HepG2 (cell line): ENCODE measurements around the gene XRCC1. TPM values are rescaled to one million over a fixed set of nuclear protein-coding genes. Genes with fewer than 3 reads are reported as not detected.
A peak's percentile ranks its signal among the peaks of the same experiment; 100 is the strongest.

Experiments used
- GLMP ChIP-seq: sonication (generic); formaldehyde crosslinking; IDR thresholded peaks from 2 replicates; pipeline ENCODE4 v1.9.0; 2021; ENCODE audit warnings: missing genetic modification reagents, mild to moderate bottlenecking, borderline replicate concordance
- HMG20B ChIP-seq: conservative IDR thresholded peaks from 2 replicates; pipeline ENCODE4 v1.6.1; 2016; ENCODE audit warnings: missing genetic modification reagents, missing compliant biosample characterization
- KLF12 ChIP-seq: sonication (generic); formaldehyde crosslinking; IDR thresholded peaks from 2 replicates; pipeline ENCODE4 v1.4.0; 2020; ENCODE audit warnings: missing genetic modification reagents, borderline replicate concordance
- PAWR ChIP-seq: sonication (generic); formaldehyde crosslinking; IDR thresholded peaks from 2 replicates; pipeline ENCODE4 v1.4.0; 2020; ENCODE audit warnings: missing genetic modification reagents, mild to moderate bottlenecking, borderline replicate concordance
- RARA ChIP-seq: IDR thresholded peaks from 2 replicates; pipeline ENCODE4 v1.6.1; 2016; ENCODE audit warnings: missing genetic modification reagents, missing compliant biosample characterization
- SAP130 ChIP-seq: IDR thresholded peaks from 2 replicates; pipeline ENCODE4 v1.6.1; 2016; ENCODE audit warnings: low read depth
- SIX4 ChIP-seq: sonication (generic); formaldehyde crosslinking; IDR thresholded peaks from 2 replicates; pipeline ENCODE4 v1.4.0; 2020; ENCODE audit warnings: missing genetic modification reagents
- SMARCC2 ChIP-seq: fragments of 450-650 bp; IDR thresholded peaks from 2 replicates; pipeline ENCODE4 v1.6.1; 2017; ENCODE audit warnings: antibody characterized with exemption, mild to moderate bottlenecking
- SMARCE1 ChIP-seq: fragments of 450-650 bp; IDR thresholded peaks from 2 replicates; pipeline ENCODE4 v1.6.1; 2017; ENCODE audit warnings: borderline replicate concordance
- SP1 ChIP-seq, 2 experiments: fragments of 450-650 bp in 1 of 2; sonication (generic) in 1 of 2; formaldehyde crosslinking in 1 of 2; IDR thresholded peaks; 2 replicates each; pipeline versions ENCODE4 v1.4.0 to v1.6.1; 2016 to 2020; ENCODE audit warnings: missing genetic modification reagents in 1 of 2
- TBX2 ChIP-seq: sonication (generic); formaldehyde crosslinking; IDR thresholded peaks from 2 replicates; pipeline ENCODE4 v1.5.0; 2020; ENCODE audit warnings: missing genetic modification reagents, mild to moderate bottlenecking, borderline replicate concordance
- TBX3 ChIP-seq: fragments of 450-650 bp; IDR thresholded peaks from 2 replicates; pipeline ENCODE4 v1.6.1; 2017; ENCODE audit warnings: antibody characterized with exemption, mild to moderate bottlenecking, inconsistent platforms, borderline replicate concordance
- ZBTB44 ChIP-seq: sonication (generic); formaldehyde crosslinking; IDR thresholded peaks from 2 replicates; pipeline ENCODE4 v1.4.0; 2020; ENCODE audit warnings: missing genetic modification reagents
- ZFP36 ChIP-seq: fragments of 150-350 bp; IDR thresholded peaks from 2 replicates; pipeline ENCODE4 v1.6.1; 2018; ENCODE audit warnings: borderline replicate concordance, low read length, low read depth; ENCODE audit not compliant: partially characterized antibody
- ZHX2 ChIP-seq, 2 experiments: sonication (generic) in 1 of 2; formaldehyde crosslinking in 1 of 2; IDR thresholded peaks; 2 replicates each; pipeline versions ENCODE4 v1.6.1 to v1.9.0; 2014 to 2022; ENCODE audit warnings: antibody characterized with exemption in 1 of 2, borderline replicate concordance in 1 of 2, inconsistent platforms in 1 of 2, low read depth in 1 of 2, missing genetic modification reagents in 1 of 2
- ZNF121 ChIP-seq: sonication (generic); formaldehyde crosslinking; IDR thresholded peaks from 2 replicates; pipeline ENCODE4 v1.5.0; 2020; ENCODE audit warnings: mild to moderate bottlenecking, missing genetic modification reagents
- ZNF33B ChIP-seq: sonication (generic); formaldehyde crosslinking; IDR thresholded peaks from 2 replicates; pipeline ENCODE4 v1.5.1; 2020; ENCODE audit warnings: mild to moderate bottlenecking, missing genetic modification reagents
- ZNF44 ChIP-seq: sonication (generic); formaldehyde crosslinking; IDR thresholded peaks from 2 replicates; pipeline ENCODE4 v1.5.1; 2020; ENCODE audit warnings: mild to moderate bottlenecking, missing genetic modification reagents
- ZNF484 ChIP-seq: sonication (generic); formaldehyde crosslinking; IDR thresholded peaks from 2 replicates; pipeline ENCODE4 v1.5.1; 2020; ENCODE audit warnings: mild to moderate bottlenecking, low read depth, missing genetic modification reagents, borderline replicate concordance
- ZNF749 ChIP-seq: sonication (generic); formaldehyde crosslinking; IDR thresholded peaks from 2 replicates; pipeline ENCODE4 v1.8.0; 2022; ENCODE audit warnings: mild to moderate bottlenecking, missing genetic modification reagents, moderate library complexity, borderline replicate concordance
- ZNF766 ChIP-seq: sonication (generic); formaldehyde crosslinking; IDR thresholded peaks from 2 replicates; pipeline ENCODE4 v1.5.0; 2020; ENCODE audit warnings: missing genetic modification reagents, borderline replicate concordance
- polyA plus RNA-seq, 8 experiments: library from polyadenylated mRNA; depleted of rRNA in 3 of 8; stranded (reverse) in 7 of 8; unstranded in 1 of 8; fragments of >200 nt; fragmentation: Illumina TruSeq in 4 of 8; extraction: Trizol in 4 of 8; gene quantifications; 2 replicates each; pipeline versions ENCODE4 v1.2.1 to v1.2.3, GENCODE V29; 2011 to 2016; ENCODE audit warnings: low read depth in 4 of 8, missing spikeins in 1 of 8, mixed read lengths in 1 of 8; ENCODE audit not compliant: insufficient read depth in 1 of 8
- total RNA-seq, 5 experiments: library from RNA; depleted of rRNA; stranded (reverse); fragments of >200 nt; fragmentation: Illumina TruSeq; extraction: Trizol; gene quantifications; 2 replicates each; pipeline ENCODE4 v1.2.3, GENCODE V29; 2016; ENCODE audit warnings: low read depth in 1 of 5

XRCC1 gene
- total and polyA plus RNA-seq, 2 of the 13 experiments (the other 11 are each of a cell fraction or from before 2014, with no cell fraction given) = 24.7 to 26.3 TPM

- TF ChIP-seq ZBTB44 (CRISPR knock-in tag) (peak; percentile 86), ZNF121 (CRISPR knock-in tag) (peak; percentile 84), KLF12 (CRISPR knock-in tag) (peak; percentile 82; the same call in 1 of the 2 replicates), ZNF766 (CRISPR knock-in tag) (peak; percentile 96), ZNF44 (CRISPR knock-in tag) (peak; percentile 75), GLMP (CRISPR knock-in tag) (no peak), SMARCC2 (no peak), TBX2 (CRISPR knock-in tag) (peak; percentile 90), ZNF749 (no peak; the same call in 1 of the 2 replicates), ZFP36 (no peak), ZNF33B (CRISPR knock-in tag) (peak; percentile 3; the same call in 1 of the 2 replicates), HMG20B (CRISPR knock-in tag) (no peak), SIX4 (CRISPR knock-in tag) (no peak; the same call in 1 of the 2 replicates), RARA (CRISPR knock-in tag) (no peak), SAP130 (peak; percentile 76), SMARCE1 (no peak), ZHX2 (IDR thresholded peaks at IDR 0.05; ENCODE audit: low read depth) (0 out of 2 replicates have a peak, but pooled peaks have one; percentile 2), ZHX2 (CRISPR knock-in tag; IDR thresholded peaks at IDR 0.05; ENCODE audit: borderline replicate concordance) (peak; percentile 95), SP1 (IDR thresholded peaks at IDR 0.05) (no peak), SP1 (CRISPR knock-in tag; IDR thresholded peaks at IDR 0.05) (no peak; the same call in 1 of the 2 replicates), PAWR (peak; percentile 80), TBX3 (no peak), ZNF484 (no peak)
Observed at GRCh38 chr19:43619262-43620060, 44.1 kb upstream of the XRCC1 start, which contains the start of gene ZNF428 (continued).
